GM19397 (cell line): ENCODE results near the gene DOCK4.

Experiments used
- ATAC-seq: cut with Tn5 transposase; IDR thresholded peaks from one replicate; pipeline ENCODE4 v1.9.1; 2021; ENCODE audit warnings: mild to moderate bottlenecking, moderate library complexity; ENCODE audit not compliant: unreplicated experiment

DOCK4 gene

GRCh38 chr7:111746950-111747349 lies 459.2 kb downstream of the DOCK4 start:
- no peak for ATAC-seq

- no peak for ATAC-seq
These were observed 461.6 kb downstream of the DOCK4 start for GRCh38 chr7:111744501-111745155.

- no peak for ATAC-seq
These were observed 462.9 kb downstream of the DOCK4 start for GRCh38 chr7:111743244-111743847.

- peak; percentile 92 for ATAC-seq
These were observed 464.4 kb downstream of the DOCK4 start for GRCh38 chr7:111741811-111742240.

- ATAC-seq, result no peak
These were observed 465.3 kb downstream of the DOCK4 start for GRCh38 chr7:111740942-111741341.

GRCh38 chr7:111736552-111736874 lies 469.7 kb downstream of the DOCK4 start:
- ATAC-seq, result no peak

- peak; percentile 52 for ATAC-seq
These were observed 470.3 kb downstream of the DOCK4 start for GRCh38 chr7:111735661-111736551.

- ATAC-seq, result no peak
These were observed 471.1 kb downstream of the DOCK4 start for GRCh38 chr7:111734954-111735660.

GRCh38 chr7:111732923-111733322 lies 473.3 kb downstream of the DOCK4 start:
- ATAC-seq, result no peak

- no peak for ATAC-seq
These were observed 475.5 kb downstream of the DOCK4 start for GRCh38 chr7:111730476-111731300.

- ATAC-seq, result no peak
These were observed 476.1 kb downstream of the DOCK4 start for GRCh38 chr7:111730057-111730456.

- no peak for ATAC-seq
These were observed 476.7 kb downstream of the DOCK4 start for GRCh38 chr7:111729483-111729882.

- ATAC-seq, result no peak
These were observed 477.6 kb downstream of the DOCK4 start for GRCh38 chr7:111728635-111728995.

- no peak for ATAC-seq
These were observed 478.1 kb downstream of the DOCK4 start for GRCh38 chr7:111727905-111728634.

GRCh38 chr7:111718886-111719285 lies 487.3 kb downstream of the DOCK4 start:
- ATAC-seq, result no peak

- no peak for ATAC-seq
These were observed 494.7 kb downstream of the DOCK4 start for GRCh38 chr7:111711426-111712065.

- no peak for ATAC-seq
These were observed 495.3 kb downstream of the DOCK4 start for GRCh38 chr7:111710839-111711380.

GRCh38 chr7:111708072-111708471 lies 498.1 kb downstream of the DOCK4 start:
- ATAC-seq, result no peak

GRCh38 chr7:111705807-111706206 lies 500.4 kb downstream of the DOCK4 start:
- no peak for ATAC-seq
